Effector CD4-positive, alpha-beta T cell (primary cell): ENCODE data around the gene XIAP.
A peak's percentile ranks its signal among the peaks of the same experiment; 100 is the strongest.
"Not testable (repeated sequence)": the region's sequence is repeated elsewhere in the genome, so short reads cannot be mapped to it uniquely, and the experiment has no call there.

ENCODE experiments used
- DNase-seq: peaks from one replicate; pipeline ENCODE4 v3.0.0-alpha.2; 2020

Gene XIAP

DNA sequence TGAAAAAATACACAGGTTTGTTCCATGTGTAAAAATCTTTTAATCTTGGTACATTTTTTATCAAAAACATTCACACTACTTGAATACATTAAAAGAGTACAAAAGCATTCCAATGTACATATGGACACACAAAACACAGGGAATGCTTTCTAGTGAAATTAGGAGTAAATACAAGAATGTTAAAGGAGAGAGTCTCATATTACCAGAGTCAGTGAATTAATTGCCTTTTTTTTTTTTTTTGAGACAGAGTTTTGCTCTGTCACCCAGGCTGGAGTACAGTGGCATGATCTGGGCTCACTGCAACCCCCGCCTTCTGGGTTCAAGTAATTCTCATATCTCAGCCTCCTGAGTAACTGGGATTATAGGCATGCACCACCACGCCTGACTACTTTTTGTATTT is 17.0 kb downstream of the XIAP start:
- DNase-seq, result no peak

GRCh38 chrX:123878252-123878721 is 18.4 kb downstream of the XIAP start:
- no peak for DNase-seq

DNA sequence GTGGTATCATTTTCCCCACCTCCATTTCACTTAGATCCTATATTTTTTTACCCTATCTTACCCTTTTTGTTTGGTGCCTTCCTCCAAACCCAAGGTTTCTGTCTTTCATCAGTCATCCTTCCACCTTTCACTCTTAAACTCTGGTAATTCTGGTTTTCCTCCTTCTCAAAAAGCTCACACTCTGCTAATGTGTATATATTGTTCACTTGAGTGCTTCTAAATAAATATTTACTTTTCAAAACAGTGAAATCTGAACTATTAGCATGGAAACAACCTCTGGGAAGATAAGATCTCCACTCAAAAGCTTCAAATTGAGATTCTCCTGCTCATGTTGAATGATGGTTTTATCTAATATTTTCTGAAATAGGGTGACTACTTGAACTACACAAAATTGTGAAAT is 21.5 kb downstream of the XIAP start:
- no peak for DNase-seq

GRCh38 chrX:123882391-123882790 is 22.5 kb downstream of the XIAP start:
- DNase-seq, result no peak

DNA sequence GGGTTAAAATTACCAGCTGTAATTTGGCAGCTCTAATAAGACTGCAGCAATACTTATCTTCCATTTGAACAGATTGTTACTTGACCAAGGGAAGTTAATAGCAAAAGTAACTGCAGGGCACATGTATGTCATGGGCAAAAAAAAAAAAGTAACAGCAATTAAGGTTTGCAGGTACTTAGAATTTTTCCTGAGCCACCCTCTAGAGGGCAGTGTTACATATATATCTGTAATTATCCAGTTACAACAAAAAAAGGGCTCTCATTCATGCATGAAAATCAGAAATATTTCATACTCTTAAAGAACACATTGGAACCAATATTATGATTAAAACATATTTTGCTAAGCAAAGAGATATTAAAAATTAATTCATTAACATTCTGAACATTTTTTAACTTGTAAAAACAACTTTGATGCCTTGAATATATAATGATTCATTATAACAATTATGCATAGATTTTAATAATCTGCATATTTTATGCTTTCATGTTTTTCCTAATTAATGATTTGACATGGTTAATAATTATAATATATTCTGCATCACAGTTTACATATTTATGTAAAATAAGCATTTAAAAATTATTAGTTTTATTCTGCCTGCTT is 25.1 kb downstream of the XIAP start:
- peak; percentile 28 for DNase-seq

DNA sequence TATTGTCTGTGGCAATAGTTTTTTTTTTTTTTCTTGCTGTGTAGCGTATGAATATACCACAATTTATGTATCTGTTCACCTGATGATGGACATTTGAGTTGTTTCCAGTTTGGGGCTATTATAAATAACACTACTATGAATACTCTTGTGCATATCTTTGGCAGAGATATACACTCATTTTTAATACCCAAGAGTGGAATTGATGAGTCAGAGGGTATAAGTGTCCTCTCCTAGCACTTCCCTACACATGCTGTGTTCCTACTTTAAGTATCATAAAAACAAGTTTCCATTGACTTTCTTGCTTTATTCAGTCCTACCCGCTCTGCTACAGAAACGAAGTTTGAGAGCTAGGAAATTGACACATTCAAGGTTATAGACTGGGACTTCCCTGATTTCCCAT is 39.8 kb downstream of the XIAP start:
- DNase-seq, result no peak

DNA sequence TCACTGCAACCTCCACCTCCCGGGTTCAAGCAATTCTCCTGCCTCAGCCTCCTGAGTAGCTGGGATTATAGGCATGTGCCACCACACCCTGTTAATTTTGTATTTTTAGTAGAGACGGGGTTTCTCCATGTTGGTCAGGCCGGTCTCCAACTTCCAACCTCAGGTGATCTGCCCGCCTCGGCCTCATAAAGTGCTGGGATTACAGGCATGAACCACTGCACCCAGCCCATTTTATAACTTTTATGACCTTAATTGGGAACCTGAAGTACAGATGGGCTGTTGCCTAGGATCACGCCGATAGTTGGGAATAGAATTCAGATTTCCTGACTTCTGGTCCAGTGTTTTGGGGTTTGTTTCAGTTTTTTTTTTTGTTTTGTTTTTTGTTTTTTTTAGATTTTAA is 43.4 kb downstream of the XIAP start:
- DNase-seq, result not testable (repeated sequence)

GRCh38 chrX:123905332-123905731 is 45.5 kb downstream of the XIAP start:
- DNase-seq, result no peak

DNA sequence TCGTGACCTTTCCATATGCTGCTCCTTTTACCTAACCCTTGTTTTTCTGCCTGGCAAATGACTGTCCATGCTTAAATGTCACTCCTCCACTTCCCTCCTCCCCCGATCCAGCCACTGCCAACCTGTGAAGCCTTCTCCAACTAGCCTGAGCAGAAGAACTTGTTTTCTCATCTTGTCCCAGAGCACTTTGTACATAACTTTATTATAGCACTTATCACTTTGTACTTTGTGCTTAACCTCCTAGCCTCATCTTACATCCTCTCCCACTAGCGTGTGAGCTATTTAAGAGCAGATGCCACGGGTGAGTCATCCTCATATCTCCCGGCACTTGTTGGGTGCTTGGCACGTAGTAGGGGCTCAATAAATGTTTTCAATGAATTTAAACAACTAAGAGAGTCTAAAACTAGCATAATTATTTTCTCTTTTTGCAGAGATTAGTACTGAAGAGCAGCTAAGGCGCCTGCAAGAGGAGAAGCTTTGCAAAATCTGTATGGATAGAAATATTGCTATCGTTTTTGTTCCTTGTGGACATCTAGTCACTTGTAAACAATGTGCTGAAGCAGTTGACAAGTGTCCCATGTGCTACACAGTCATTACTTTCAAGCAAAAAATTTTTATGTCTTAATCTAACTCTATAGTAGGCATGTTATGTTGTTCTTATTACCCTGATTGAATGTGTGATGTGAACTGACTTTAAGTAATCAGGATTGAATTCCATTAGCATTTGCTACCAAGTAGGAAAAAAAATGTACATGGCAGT is 46.9 kb downstream of the XIAP start:
- no peak for DNase-seq

GRCh38 chrX:123909523-123909922 is 49.7 kb downstream of the XIAP start:
- DNase-seq, result no peak

GRCh38 chrX:123917069-123917468 is 57.2 kb downstream of the XIAP start:
- no peak for DNase-seq

- no peak for DNase-seq
These were observed 58.4 kb downstream of the XIAP start for GRCh38 chrX:123918106-123918721.

- no peak for DNase-seq
These were observed 60.4 kb downstream of the XIAP start for GRCh38 chrX:123920105-123920785.

- DNase-seq, result no peak
These were observed 63.4 kb downstream of the XIAP start for GRCh38 chrX:123923211-123923610.

GRCh38 chrX:123924186-123924585 is 64.3 kb downstream of the XIAP start:
- DNase-seq, result no peak

GRCh38 chrX:123927845-123928244 is 68.0 kb downstream of the XIAP start:
- DNase-seq, result no peak

GRCh38 chrX:123932055-123932454 is 72.2 kb downstream of the XIAP start:
- not testable (repeated sequence) for DNase-seq

GRCh38 chrX:123943074-123943473 is 83.2 kb downstream of the XIAP start:
- no peak for DNase-seq

- no peak for DNase-seq
These were observed 83.6 kb downstream of the XIAP start for GRCh38 chrX:123943488-123943887.

- no peak for DNase-seq
These were observed 90.0 kb downstream of the XIAP start for GRCh38 chrX:123949846-123950245.

- peak; percentile 3 for DNase-seq
These were observed 99.6 kb downstream of the XIAP start for GRCh38 chrX:123959281-123960063.

DNA sequence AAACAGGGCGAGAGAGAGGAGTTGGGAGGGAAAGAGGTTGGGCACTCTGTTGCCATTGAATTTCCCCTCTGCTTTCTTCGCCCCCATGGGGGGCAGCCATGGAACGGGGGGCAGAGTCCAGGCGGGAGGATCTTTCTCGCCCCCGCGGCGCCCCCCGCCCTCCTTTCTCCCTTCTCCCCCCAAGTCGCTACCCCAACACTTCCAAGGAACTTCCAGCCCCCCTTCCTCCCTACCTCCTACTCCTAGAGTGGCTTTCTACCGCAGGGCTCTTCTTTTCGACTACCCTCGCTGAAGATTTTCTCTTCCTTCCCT is 101.1 kb downstream of the XIAP start:
- no peak for DNase-seq
